Measurements from ENCODE around the gene ZNF730. TPM values are rescaled to one million over a fixed set of nuclear protein-coding genes. Genes with fewer than 3 reads are reported as not detected.

The ZNF730 gene
- total and polyA plus RNA-seq, 9 donors, result 0.54 to 4.5 (median 0.97) TPM

DNA sequence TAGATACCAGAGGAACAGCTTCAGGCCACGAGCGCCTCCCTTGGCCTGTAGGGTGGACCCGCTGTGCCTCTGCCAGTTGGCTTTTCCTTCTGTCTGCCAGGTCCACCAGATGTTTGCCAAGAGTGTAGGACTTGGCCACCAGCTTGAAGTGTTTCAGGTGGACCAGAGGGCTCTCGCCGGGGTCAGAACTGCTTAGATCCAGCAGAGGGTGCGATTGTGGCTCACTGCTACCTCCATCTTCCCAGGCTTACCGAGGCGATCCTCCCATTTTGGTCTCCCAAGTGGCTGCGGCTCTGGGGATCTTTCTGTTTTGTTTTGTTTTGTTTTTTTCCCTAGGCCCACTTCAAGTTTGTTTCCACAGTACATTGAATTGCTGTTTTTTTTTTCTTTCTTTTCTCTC, 23.0 kb upstream of the ZNF730 start:
- H3K27ac ChIP-seq, result no peak overlapping the region
- DNase-seq, result no peak
- no peak overlapping the region for H3K4me3 ChIP-seq
- H3K36me3 ChIP-seq, result no peaks in the 10 kb centered on the region
- H3K27me3 ChIP-seq, result no peaks in the 10 kb centered on the region
- no peak for TF ChIP-seq EP300 (IDR thresholded peaks at IDR 0.05)
- TF ChIP-seq, protein P1, sequence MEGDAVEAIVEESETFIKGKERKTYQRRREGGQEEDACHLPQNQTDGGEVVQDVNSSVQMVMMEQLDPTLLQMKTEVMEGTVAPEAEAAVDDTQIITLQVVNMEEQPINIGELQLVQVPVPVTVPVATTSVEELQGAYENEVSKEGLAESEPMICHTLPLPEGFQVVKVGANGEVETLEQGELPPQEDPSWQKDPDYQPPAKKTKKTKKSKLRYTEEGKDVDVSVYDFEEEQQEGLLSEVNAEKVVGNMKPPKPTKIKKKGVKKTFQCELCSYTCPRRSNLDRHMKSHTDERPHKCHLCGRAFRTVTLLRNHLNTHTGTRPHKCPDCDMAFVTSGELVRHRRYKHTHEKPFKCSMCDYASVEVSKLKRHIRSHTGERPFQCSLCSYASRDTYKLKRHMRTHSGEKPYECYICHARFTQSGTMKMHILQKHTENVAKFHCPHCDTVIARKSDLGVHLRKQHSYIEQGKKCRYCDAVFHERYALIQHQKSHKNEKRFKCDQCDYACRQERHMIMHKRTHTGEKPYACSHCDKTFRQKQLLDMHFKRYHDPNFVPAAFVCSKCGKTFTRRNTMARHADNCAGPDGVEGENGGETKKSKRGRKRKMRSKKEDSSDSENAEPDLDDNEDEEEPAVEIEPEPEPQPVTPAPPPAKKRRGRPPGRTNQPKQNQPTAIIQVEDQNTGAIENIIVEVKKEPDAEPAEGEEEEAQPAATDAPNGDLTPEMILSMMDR (IDR thresholded peaks at IDR 0.05), result no peak
- TF ChIP-seq POLR2A (IDR thresholded peaks at IDR 0.05), result no peak
- WGBS, 3 donors, result 84 to 98% (median 96%) methylated on average over 9 of the region's 9 CpGs
- no peaks in the 10 kb centered on the region for H3K9me3 ChIP-seq
- intact Hi-C loops (cut with DNase I), result no loop called here
- H3K4me1 ChIP-seq (ENCODE audit: insufficient read depth), result no peaks in the 10 kb centered on the region

DNA sequence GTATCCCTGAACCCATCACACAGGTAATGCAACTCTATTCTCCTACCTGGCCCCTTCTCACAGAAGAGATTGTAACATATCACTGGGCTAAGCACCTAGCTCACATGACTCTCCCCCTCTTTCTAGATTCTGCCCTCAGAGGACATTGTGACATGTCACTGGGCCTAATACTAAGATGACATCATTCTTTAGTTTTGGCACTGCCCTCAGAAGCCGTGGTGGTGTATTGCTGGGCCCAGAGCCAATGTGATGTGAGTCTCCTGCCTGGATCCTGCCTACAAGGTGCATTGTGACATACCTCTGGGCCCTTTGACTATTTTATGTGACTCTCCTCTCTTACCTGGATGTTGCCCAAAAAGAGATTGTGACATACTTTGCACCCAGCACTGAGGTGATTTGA, 21.4 kb upstream of the ZNF730 start:
- no peaks in the 10 kb centered on the region for H3K36me3 ChIP-seq
- intact Hi-C loops (cut with DNase I), result no loop called here
- H3K9me3 ChIP-seq, result no peaks in the 10 kb centered on the region
- TF ChIP-seq POLR2A (IDR thresholded peaks at IDR 0.05), result no peak
- TF ChIP-seq, protein P1 (IDR thresholded peaks at IDR 0.05), result no peak
- TF ChIP-seq EP300 (IDR thresholded peaks at IDR 0.05), result no peak
- no peak overlapping the region for H3K27ac ChIP-seq
- no peak for DNase-seq
- WGBS, 3 donors, result 79 to 88% (median 83%) methylated on average over 1 of the region's 1 CpG
- no peaks in the 10 kb centered on the region for H3K4me1 ChIP-seq (ENCODE audit: insufficient read depth)
- no peak overlapping the region for H3K4me3 ChIP-seq
- no peaks in the 10 kb centered on the region for H3K27me3 ChIP-seq

DNA sequence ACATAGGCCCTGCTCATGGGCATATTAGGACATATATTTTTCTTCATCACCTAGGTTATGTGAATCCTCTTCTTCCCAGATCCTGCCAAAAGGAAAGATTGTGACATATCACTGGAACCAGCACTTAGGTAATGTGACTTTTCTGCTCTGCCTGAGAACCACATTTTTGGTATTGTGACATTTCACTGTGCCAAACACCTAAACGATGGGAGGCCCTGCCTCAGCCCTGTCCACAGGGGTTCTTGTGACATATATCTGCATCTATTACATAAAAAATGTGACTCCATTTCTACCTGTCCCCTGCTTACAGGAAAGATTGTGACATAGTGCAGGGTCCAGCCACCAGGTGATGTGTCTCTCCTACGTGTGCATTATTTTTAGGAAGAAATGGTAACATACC, 18.5 kb upstream of the ZNF730 start:
- no peak for DNase-seq
- H3K27me3 ChIP-seq, result no peaks in the 10 kb centered on the region
- intact Hi-C loops (cut with DNase I), result no loop called here
- 93 to 95% (median 93%) methylated on average over 2 of the region's 2 CpGs for WGBS, 3 donors
- TF ChIP-seq EP300 (IDR thresholded peaks at IDR 0.05), result no peak
- TF ChIP-seq, protein P1 (IDR thresholded peaks at IDR 0.05), result no peak
- no peak for TF ChIP-seq POLR2A (IDR thresholded peaks at IDR 0.05)
- no peak overlapping the region for H3K4me3 ChIP-seq
- no peaks in the 10 kb centered on the region for H3K36me3 ChIP-seq
- peaks cover 0 to 6% of the 10 kb centered on the region in 2 donors for H3K9me3 ChIP-seq
- H3K4me1 ChIP-seq (ENCODE audit: insufficient read depth), result no peaks in the 10 kb centered on the region
- H3K27ac ChIP-seq, result no peak overlapping the region

DNA sequence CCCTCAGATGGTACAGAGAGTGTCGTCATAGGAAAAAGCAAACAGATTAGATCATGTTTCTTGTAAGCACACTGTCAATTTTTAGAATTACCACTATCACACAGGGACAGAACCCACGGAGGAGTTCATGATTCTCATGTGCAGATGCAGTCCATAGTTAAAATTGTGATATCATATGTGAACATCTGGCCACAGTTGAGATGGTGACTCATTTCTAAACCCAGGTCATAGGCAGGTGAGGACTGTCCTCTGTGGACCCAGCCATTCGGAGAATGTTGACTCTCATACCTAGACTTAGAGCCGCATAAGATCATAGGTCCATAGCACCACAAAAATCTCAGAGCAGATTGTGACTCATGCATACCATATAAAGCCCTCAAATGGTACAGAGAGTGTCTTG, 17.8 kb upstream of the ZNF730 start:
- no peaks in the 10 kb centered on the region for H3K4me1 ChIP-seq (ENCODE audit: insufficient read depth)
- WGBS, 3 donors, result 94 to 97% (median 95%) methylated on average over 4 of the region's 4 CpGs
- no peak for DNase-seq
- H3K36me3 ChIP-seq, result no peaks in the 10 kb centered on the region
- H3K27ac ChIP-seq, result no peak overlapping the region
- no peaks in the 10 kb centered on the region for H3K27me3 ChIP-seq
- H3K4me3 ChIP-seq, result no peak overlapping the region
- peaks cover 0 to 6% of the 10 kb centered on the region in 2 donors for H3K9me3 ChIP-seq
- TF ChIP-seq POLR2A (IDR thresholded peaks at IDR 0.05) (no peak), EP300 (IDR thresholded peaks at IDR 0.05) (no peak)
- TF ChIP-seq, protein P1 (IDR thresholded peaks at IDR 0.05), result no peak
- intact Hi-C loops (cut with DNase I), result no loop called here
